NCI-H1694 (cell line): ENCODE measurements around the gene LENG9.
"Not testable (repeated sequence)": the region's sequence is repeated elsewhere in the genome, so short reads cannot be mapped to it uniquely, and the experiment has no call there.

ENCODE experiments used
- DNase-seq: peaks from one replicate; lab custom pipeline; 2025; lab: John Stamatoyannopoulos, UW

Gene LENG9

DNA sequence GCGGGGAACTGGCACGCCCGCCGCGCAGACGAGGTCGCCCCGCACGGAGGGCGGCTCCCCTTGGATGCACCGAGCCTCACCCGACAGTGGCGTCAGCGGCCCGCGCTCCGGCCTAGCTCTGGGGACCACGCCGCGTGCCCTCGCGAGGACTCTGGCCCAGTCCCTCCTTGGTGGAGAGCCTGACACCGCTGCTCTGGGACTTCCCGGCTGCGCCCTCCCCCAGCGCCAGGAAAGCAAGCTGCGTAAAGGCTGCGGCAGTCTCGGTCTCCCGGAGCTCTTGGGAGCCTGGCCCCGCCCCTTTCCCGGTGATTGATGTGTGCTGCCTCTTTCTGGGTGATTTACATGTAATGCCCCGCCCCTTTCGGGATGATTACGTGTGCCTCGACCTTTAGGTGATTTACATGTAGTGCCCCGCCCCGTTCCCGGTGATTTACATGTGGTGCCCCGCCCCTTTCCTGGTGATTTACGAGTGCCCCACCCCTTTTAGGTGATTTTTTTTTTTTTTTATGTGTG is at the start of gene LENG9:
Gene LENG9, minus strand, starts transcription at position 248 of the 513 bp plus-strand sequence. CDS start 252 bp downstream, outside the sequence.
- peak; percentile 95 for DNase-seq

- not testable (repeated sequence) for DNase-seq
These were observed 45.8 kb upstream of the LENG9 start for GRCh38 chr19:54509200-54509940.

- not testable (repeated sequence) for DNase-seq
These were observed 44.9 kb upstream of the LENG9 start for GRCh38 chr19:54508487-54508886.

- DNase-seq = no peak
These were observed 44.2 kb upstream of the LENG9 start for GRCh38 chr19:54507824-54508223.

- DNase-seq = not testable (repeated sequence)
These were observed 43.6 kb upstream of the LENG9 start for GRCh38 chr19:54507038-54507717.

GRCh38 chr19:54506079-54506478 is 42.5 kb upstream of the LENG9 start:
- DNase-seq = no peak

DNA sequence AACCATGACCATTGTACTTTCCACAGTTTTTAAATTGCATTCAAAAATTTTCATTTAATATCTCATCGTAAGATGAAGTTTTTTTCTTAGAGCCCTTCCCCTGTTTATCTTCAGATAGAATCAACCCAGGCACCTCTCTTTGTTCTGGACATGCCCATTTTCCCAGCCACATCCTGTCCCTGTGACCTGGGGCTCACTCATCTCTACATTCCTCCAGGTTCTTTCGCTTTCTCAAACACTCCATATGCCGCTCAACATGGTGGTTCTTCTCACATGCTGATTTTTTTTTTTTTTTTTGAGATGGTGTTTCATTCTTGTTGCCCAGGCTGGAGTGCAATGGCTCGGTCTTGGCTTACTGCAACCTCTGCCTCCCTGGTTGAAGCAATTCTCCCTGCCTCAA is 42.0 kb upstream of the LENG9 start:
- DNase-seq = not testable (repeated sequence)

- DNase-seq = no peak
These were observed 39.0 kb upstream of the LENG9 start, which contains the start of gene LAIR2 for GRCh38 chr19:54502518-54503048. Gene LAIR2, plus strand, starts transcription at chr19:54502831. Its CDS starts 88 bp downstream, at chr19:54502919.

- DNase-seq = not testable (repeated sequence)
These were observed 34.8 kb upstream of the LENG9 start for GRCh38 chr19:54498451-54498772.

GRCh38 chr19:54497747-54498450 is 34.3 kb upstream of the LENG9 start:
- DNase-seq = not testable (repeated sequence)

- DNase-seq = not testable (repeated sequence)
These were observed 31.7 kb upstream of the LENG9 start for GRCh38 chr19:54495284-54495683.

- no peak for DNase-seq
These were observed 30.5 kb upstream of the LENG9 start for GRCh38 chr19:54493967-54494585.

DNA sequence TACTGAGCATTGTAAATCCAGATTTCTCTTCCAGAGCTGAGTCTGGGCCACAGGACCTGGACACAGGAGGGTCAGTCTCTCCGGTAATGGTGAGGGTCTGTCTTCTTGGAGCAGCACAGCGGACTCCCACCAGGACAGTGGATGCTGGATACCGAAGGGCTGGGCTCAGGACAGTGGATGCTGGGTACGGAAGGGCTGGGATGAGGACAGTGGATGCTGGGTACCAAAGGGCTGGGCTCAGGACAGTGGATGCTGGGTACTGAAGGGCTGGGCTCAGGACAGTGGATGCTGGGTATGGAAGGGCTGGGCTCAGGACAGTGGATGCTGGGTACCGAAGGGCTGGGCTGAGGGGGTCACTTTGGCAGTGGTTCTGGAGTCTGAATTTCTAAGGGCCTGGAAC is 29.5 kb upstream of the LENG9 start:
- not testable (repeated sequence) for DNase-seq

DNA sequence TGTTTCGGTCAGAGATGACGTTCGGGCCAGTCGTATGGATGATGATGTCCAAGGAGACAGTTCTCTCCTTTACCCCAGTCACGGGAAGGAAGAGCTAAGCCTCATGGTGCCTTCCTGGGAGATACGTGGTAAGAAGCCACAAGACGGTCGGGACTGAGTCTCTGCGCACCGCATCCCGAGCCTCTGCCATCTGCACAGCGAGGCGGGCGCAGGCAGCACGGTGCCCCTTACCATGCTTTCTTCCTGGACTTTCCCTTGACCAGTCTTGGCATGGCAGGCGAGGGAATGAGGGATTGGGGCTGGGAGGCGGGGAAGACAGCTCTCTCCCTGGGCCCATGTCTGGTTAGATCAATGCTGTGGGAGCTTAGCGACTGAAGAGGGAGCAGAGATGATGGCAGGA is 29.0 kb upstream of the LENG9 start:
- DNase-seq = no peak

GRCh38 chr19:54489766-54490165 is 26.2 kb upstream of the LENG9 start:
- no peak for DNase-seq

- no peak for DNase-seq
These were observed 25.8 kb upstream of the LENG9 start for GRCh38 chr19:54489341-54489740.

- no peak for DNase-seq
These were observed 22.3 kb upstream of the LENG9 start for GRCh38 chr19:54485851-54486250.

DNA sequence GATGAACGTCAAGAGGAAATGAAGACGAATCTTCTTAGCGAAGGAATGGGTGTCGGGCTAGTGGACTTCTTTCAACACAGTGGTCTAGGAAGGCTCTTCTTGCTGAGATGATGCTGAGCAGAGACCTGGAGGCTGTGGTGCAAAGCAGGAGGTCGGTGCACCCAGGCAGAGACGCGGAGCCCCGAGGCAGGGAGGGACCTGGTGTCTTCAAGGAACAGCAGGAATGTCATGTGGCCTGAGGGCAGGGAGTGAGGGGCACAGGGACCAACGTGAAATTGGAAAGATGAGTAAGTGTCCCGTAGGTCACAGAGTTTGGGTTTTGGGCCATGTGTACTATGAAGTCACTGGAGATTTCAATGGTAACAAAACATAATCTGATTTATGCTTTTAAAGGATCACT is 20.9 kb upstream of the LENG9 start:
- no peak for DNase-seq

GRCh38 chr19:54482889-54483288 is 19.3 kb upstream of the LENG9 start:
- no peak for DNase-seq

DNA sequence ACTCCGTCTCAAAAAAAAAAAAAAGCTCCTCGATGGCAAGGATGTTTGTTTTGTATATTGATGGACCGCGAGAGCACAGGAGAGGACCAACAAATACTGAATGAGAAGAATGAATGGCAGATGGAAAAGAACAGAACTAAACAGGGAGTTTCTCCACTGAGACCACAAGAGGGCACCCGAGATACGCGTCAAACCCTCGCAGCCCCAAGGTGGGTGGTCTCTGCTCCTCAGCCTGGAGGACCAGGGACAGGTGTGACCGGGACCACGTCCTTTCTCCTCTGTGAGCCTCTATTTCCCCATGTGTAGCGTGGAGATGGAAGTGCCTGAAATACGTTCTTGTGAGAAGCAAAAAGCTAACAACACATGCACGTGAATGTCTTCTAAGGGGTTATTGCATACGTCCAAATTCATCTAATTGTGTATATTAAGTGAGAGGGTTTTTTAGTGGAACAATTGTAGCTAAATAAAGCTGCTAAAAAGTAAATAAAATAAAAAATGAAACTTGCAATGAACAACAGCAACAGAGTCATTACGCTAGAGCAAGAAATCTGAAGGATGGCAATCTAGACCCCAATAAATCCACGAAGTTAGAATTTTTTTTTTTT is 17.9 kb upstream of the LENG9 start:
- DNase-seq = no peak

GRCh38 chr19:54480051-54480450 is 16.5 kb upstream of the LENG9 start:
- DNase-seq = no peak
